T-helper 17 cell (primary cell): ENCODE data around the gene KIF6. TPM values are rescaled to one million over a fixed set of nuclear protein-coding genes. Genes with fewer than 3 reads are reported as not detected.
"Not testable (repeated sequence)": the region's sequence is repeated elsewhere in the genome, so short reads cannot be mapped to it uniquely, and the experiment has no call there.

Source experiments
- ATAC-seq: fragments of 150-1000 bp; cut with Tn5 transposase; 2 replicates; pipeline ENCODE4 v1.10.0; 2021; ENCODE audit warnings: mild to moderate bottlenecking, moderate library complexity
- DNase-seq, 3 donors: peaks; one replicate each; pipeline versions ENCODE4 v3.0.0 to v3.0.0-alpha.2; 2020 to 2021
- H3K9me3 ChIP-seq: one replicate; pipeline ENCODE4 v1.7.0; 2013; ENCODE audit warnings: low read length, mild to moderate bottlenecking; ENCODE audit not compliant: control insufficient read depth, poor library complexity, severe bottlenecking
- H3K27ac Mint-ChIP-seq: one replicate; pipeline ENCODE4 v1.8.0; 2022; ENCODE audit warnings: mild to moderate bottlenecking, moderate library complexity, mixed read lengths
- H3K27me3 Mint-ChIP-seq: one replicate; pipeline ENCODE4 v1.8.0; 2022; ENCODE audit warnings: mixed read lengths
- H3K36me3 Mint-ChIP-seq: one replicate; pipeline ENCODE4 v1.8.0; 2022; ENCODE audit warnings: low read depth, mixed read lengths
- H3K4me1 Mint-ChIP-seq: one replicate; pipeline ENCODE4 v1.8.0; 2022; ENCODE audit warnings: mild to moderate bottlenecking, mixed read lengths
- H3K4me3 Mint-ChIP-seq: one replicate; pipeline ENCODE4 v1.8.0; 2022; ENCODE audit warnings: mild to moderate bottlenecking, moderate library complexity, mixed read lengths
- total RNA-seq, 4 donors: library from RNA in 2 of 4; stranded (reverse) in 2 of 4; gene quantifications; one replicate each; pipeline ENCODE4 v1.2.3 and lab custom pipeline; 2022 to 2026

The KIF6 gene
- total RNA-seq, 2 donors from 2014 or later: 0.40 TPM; not detected in 1

DNA sequence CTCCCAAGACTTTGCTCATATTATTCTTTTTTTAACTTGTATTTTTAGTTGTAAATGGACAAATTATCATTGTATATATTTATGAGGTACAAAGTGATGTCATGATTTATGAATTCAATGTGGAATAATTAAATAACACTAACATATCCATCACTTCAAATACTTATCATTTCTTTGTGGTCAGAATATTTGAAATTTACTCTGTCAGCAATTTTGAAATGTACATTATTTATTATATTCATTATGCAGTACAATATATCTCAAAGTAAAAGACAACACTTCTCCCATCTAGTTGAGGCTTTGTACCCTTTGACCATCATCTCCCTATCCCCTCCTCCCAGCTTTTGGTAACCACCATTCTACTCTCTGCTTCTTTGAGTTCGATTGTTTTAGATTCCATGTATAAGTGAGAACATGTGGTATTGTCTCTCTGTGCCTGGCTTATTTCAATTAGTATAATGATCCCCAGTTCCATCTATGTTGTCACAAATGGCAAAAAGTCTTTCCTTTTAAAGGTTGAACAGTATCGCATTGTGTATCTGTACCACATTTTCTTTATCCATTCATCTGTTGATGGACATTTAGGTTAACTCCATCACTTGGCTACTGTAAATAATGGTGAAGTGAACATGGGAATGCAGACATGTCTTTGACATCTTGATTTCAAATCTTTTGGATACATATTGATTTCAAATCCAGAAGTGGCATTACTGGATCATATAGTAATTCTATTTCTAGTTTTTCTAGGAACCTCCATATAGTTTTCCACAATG is 197.2 kb downstream of the KIF6 start:
- no peaks in the 10 kb centered on the region for H3K4me1 Mint-ChIP-seq
- H3K9me3 ChIP-seq: no peaks in the 10 kb centered on the region
- no peaks in the 10 kb centered on the region for H3K36me3 Mint-ChIP-seq
- DNase-seq (no peak), ATAC-seq (no peak)
- H3K4me3 Mint-ChIP-seq: no peak overlapping the region
- H3K27ac Mint-ChIP-seq: no peak overlapping the region
- H3K27me3 Mint-ChIP-seq: peaks cover 35% of the 10 kb centered on the region

DNA sequence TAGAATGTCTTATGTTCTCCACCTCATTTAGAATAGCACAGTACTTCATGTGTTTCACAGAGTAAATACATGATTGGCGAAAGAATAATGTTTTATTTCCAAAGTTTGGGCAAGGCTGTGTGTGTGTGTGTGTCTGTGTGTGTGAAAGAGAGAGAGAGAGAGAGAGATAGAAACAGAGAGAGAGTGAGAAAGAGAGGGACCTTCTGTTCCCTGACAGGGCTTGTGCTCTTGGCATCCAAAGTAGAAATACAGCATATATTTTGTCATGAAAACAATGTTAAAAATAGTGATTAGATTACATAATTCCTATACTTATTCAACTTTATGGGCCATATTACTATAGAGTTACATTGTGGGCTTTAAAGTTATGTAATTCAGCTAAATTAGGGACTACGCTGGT is 201.2 kb downstream of the KIF6 start:
- H3K4me1 Mint-ChIP-seq: no peaks in the 10 kb centered on the region
- no peak for ATAC-seq
- no peak overlapping the region for H3K27ac Mint-ChIP-seq
- peaks cover 27% of the 10 kb centered on the region for H3K27me3 Mint-ChIP-seq
- H3K4me3 Mint-ChIP-seq: no peak overlapping the region
- no peaks in the 10 kb centered on the region for H3K9me3 ChIP-seq
- no peak for DNase-seq
- no peaks in the 10 kb centered on the region for H3K36me3 Mint-ChIP-seq

DNA sequence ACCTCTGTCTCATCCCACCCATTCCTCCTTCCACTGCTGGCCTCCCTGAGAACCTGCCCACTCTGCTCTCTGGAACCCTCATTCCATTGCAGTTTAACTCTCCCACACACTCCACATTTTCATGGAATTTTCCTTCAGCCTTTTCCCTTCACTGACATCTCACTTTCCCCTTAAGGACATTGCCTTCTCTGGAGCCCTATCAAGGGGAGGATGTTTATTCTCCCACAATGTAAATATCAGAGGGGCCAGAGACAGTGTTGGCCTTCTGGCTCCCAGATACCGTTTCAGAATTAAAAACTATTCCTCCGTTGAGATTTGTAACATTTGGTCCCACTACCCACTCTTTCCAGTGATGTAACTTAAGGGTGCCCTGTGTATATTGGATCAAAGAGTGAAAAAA is 203.2 kb downstream of the KIF6 start:
- ATAC-seq (no peak), DNase-seq (no peak)
- Mint-ChIP-seq H3K36me3 (no peaks in the 10 kb centered on the region), H3K27ac (no peak overlapping the region), H3K4me3 (no peak overlapping the region), H3K4me1 (no peaks in the 10 kb centered on the region), H3K27me3 (peaks cover 24% of the 10 kb centered on the region)
- no peaks in the 10 kb centered on the region for H3K9me3 ChIP-seq

GRCh38 chr6:39520916-39521315 is 204.3 kb downstream of the KIF6 start:
- peaks cover 19% of the 10 kb centered on the region for H3K27me3 Mint-ChIP-seq
- no peak for ATAC-seq
- H3K4me3 Mint-ChIP-seq: no peak overlapping the region
- no peak overlapping the region for H3K27ac Mint-ChIP-seq
- no peak for DNase-seq
- no peaks in the 10 kb centered on the region for H3K9me3 ChIP-seq
- no peaks in the 10 kb centered on the region for H3K36me3 Mint-ChIP-seq
- H3K4me1 Mint-ChIP-seq: no peaks in the 10 kb centered on the region

DNA sequence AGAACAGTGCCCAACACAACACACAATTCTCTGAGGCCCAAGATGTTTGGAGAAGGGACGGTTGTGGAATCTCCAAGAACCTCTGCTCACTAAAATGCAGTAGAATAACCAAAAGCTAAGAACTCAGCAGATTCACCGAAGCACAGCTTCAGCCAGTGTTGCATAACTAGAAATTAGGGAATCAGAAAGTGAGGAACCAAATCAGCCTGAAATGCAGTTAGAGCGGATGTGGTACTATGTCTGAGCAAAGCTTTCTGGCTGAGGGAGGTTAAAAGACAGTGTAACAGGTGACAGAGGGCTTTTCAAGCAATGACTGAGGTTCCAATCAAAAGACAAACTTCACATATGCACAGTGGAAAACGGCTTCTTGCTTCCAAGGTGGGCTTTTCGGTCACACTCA is 204.8 kb downstream of the KIF6 start:
- DNase-seq: no peak
- Mint-ChIP-seq H3K4me1 (no peaks in the 10 kb centered on the region), H3K36me3 (no peaks in the 10 kb centered on the region), H3K4me3 (no peak overlapping the region), H3K27ac (no peak overlapping the region), H3K27me3 (peaks cover 20% of the 10 kb centered on the region)
- H3K9me3 ChIP-seq: no peaks in the 10 kb centered on the region
- no peak for ATAC-seq

DNA sequence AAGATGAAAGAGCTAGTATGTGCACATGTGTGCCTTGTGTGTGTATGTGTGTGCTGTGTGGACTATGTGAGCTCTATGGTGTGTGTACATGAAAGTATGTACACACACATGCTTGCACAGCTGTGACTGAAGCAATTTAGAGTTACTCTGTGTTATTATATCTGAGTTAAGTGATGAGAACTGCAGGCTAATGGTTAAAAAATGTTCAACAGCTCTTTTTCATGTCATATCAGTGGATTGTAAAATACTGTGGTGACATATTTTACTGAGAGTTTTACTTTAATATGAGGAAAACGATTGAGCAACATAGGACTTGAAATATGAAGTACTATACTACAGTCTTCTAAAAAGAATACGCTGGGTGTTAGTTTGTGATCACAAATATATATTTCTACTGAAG is 207.0 kb downstream of the KIF6 start:
- Mint-ChIP-seq H3K27ac (no peak overlapping the region), H3K27me3 (peaks cover 36% of the 10 kb centered on the region), H3K4me1 (no peaks in the 10 kb centered on the region), H3K4me3 (no peak overlapping the region), H3K36me3 (no peaks in the 10 kb centered on the region)
- ATAC-seq (no peak), DNase-seq (no peak)
- H3K9me3 ChIP-seq: no peaks in the 10 kb centered on the region

GRCh38 chr6:39517756-39518155 is 207.5 kb downstream of the KIF6 start:
- H3K27me3 Mint-ChIP-seq: peaks cover 38% of the 10 kb centered on the region
- H3K4me1 Mint-ChIP-seq: no peaks in the 10 kb centered on the region
- H3K36me3 Mint-ChIP-seq: no peaks in the 10 kb centered on the region
- no peak overlapping the region for H3K4me3 Mint-ChIP-seq
- H3K9me3 ChIP-seq: no peaks in the 10 kb centered on the region
- no peak for ATAC-seq
- no peak overlapping the region for H3K27ac Mint-ChIP-seq
- no peak for DNase-seq

DNA sequence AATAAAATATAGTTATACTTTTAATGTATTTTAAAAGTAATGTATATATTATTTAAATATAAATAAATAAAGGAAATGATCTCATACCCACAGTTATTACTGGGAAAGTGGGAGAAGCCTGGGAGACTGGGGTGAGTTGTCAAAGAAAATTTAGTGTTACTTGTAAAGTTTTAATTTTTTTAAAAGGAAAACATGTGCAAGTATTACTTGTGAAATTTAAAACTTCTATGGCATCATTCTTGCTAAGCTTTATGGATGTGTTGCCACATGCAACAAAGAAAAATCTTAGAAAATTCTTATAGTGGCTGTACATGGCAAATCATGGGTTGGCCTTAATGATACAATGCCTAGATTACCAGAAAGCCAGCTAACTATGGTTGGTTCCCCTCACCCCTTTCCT is 208.7 kb downstream of the KIF6 start:
- ATAC-seq: no peak
- Mint-ChIP-seq H3K27ac (no peak overlapping the region), H3K4me3 (no peak overlapping the region), H3K36me3 (no peaks in the 10 kb centered on the region), H3K27me3 (peaks cover 38% of the 10 kb centered on the region), H3K4me1 (no peaks in the 10 kb centered on the region)
- no peak for DNase-seq
- no peaks in the 10 kb centered on the region for H3K9me3 ChIP-seq

GRCh38 chr6:39515471-39515870 is 209.7 kb downstream of the KIF6 start:
- H3K36me3 Mint-ChIP-seq: no peaks in the 10 kb centered on the region
- no peaks in the 10 kb centered on the region for H3K4me1 Mint-ChIP-seq
- no peak for ATAC-seq
- no peak overlapping the region for H3K27ac Mint-ChIP-seq
- H3K9me3 ChIP-seq: no peaks in the 10 kb centered on the region
- peaks cover 38% of the 10 kb centered on the region for H3K27me3 Mint-ChIP-seq
- DNase-seq: no peak
- no peak overlapping the region for H3K4me3 Mint-ChIP-seq

GRCh38 chr6:39515006-39515405 is 210.2 kb downstream of the KIF6 start:
- H3K27ac Mint-ChIP-seq: no peak overlapping the region
- H3K9me3 ChIP-seq: no peaks in the 10 kb centered on the region
- no peaks in the 10 kb centered on the region for H3K4me1 Mint-ChIP-seq
- no peak overlapping the region for H3K4me3 Mint-ChIP-seq
- no peaks in the 10 kb centered on the region for H3K36me3 Mint-ChIP-seq
- peaks cover 38% of the 10 kb centered on the region for H3K27me3 Mint-ChIP-seq
- no peak for DNase-seq
- no peak for ATAC-seq

GRCh38 chr6:39509831-39510230 is 215.4 kb downstream of the KIF6 start:
- H3K36me3 Mint-ChIP-seq, H3K4me3 Mint-ChIP-seq: not testable (repeated sequence)

DNA sequence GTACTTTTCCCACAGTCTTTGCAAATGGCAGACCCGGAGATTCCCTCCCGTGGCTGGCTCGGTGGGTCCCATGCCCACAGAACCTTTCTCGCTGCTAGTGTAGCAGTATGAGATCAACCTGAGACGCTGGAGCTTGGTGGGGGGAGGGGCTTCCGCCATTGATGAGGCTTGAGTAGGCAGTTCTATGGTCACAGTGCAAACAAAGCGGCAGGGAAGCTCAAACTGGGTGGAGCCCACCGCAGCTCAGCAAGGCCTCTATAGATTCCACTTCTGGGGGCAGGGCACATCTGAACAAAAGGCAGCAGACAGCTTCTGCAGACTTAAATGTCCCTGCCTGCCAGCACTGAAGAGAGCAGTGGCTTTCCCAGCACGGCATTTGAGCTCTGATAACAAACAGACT is 216.7 kb downstream of the KIF6 start:
- no peak for ATAC-seq
- Mint-ChIP-seq H3K27me3 (peaks cover 14% of the 10 kb centered on the region), H3K4me1 (no peaks in the 10 kb centered on the region), H3K27ac (no peak overlapping the region), H3K4me3 (no peak overlapping the region), H3K36me3 (no peaks in the 10 kb centered on the region)
- DNase-seq: no peak
- H3K9me3 ChIP-seq: no peaks in the 10 kb centered on the region

More at GRCh38 chr6:39509831-39510230, 215.4 kb downstream of the KIF6 start:
- H3K27me3 Mint-ChIP-seq: peaks cover 22% of the 10 kb centered on the region
- not testable (repeated sequence) for DNase-seq, ATAC-seq, H3K27ac Mint-ChIP-seq, H3K9me3 ChIP-seq, H3K4me1 Mint-ChIP-seq

GRCh38 chr6:39507331-39507998 is 217.7 kb downstream of the KIF6 start:
- Mint-ChIP-seq H3K4me3 (no peak overlapping the region), H3K27ac (no peak overlapping the region), H3K4me1 (no peaks in the 10 kb centered on the region), H3K36me3 (no peaks in the 10 kb centered on the region), H3K27me3 (peaks cover 9% of the 10 kb centered on the region)
- peaks cover 3% of the 10 kb centered on the region for H3K9me3 ChIP-seq
- no peak for DNase-seq
- no peak for ATAC-seq
